NCI-H2227 (cell line): ENCODE data around the gene OR4K1.
"Not testable (repeated sequence)": the region's sequence is repeated elsewhere in the genome, so short reads cannot be mapped to it uniquely, and the experiment has no call there.

Experiments
- DNase-seq: peaks from one replicate; lab custom pipeline; 2025; ENCODE audit not compliant: unreplicated experiment; lab: John Stamatoyannopoulos, UW

Gene OR4K1, protein sequence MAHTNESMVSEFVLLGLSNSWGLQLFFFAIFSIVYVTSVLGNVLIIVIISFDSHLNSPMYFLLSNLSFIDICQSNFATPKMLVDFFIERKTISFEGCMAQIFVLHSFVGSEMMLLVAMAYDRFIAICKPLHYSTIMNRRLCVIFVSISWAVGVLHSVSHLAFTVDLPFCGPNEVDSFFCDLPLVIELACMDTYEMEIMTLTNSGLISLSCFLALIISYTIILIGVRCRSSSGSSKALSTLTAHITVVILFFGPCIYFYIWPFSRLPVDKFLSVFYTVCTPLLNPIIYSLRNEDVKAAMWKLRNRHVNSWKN

GRCh38 chr14:19930617-19931016 is at the start of gene OR4K1:
TSS of gene OR4K1 (plus strand) at chr14:19930917. CDS start at chr14:19935667, 4,750 bp downstream.
- DNase-seq: no peak

GRCh38 chr14:19895282-19895681 is 35.4 kb upstream of the OR4K1 start:
- DNase-seq: no peak

DNA sequence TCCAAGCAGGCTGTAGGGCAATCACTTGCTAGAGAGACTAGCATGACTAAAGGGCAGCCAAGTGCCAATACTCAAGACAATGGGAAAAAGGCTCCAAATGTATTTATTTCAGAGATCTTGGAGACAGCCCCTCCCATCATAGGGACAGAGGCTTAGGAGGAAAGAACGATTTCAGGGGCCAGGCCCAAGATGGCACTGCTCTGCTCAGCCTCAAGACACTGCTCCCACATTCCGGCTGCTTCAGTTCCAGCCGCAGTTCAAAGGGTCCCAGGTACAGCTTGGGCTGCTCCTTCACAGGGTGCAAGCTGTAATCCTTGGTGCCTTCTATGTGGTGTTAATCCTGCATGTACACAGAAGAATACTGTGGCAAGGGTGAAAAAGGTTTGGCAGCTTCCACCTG is 29.7 kb upstream of the OR4K1 start:
- no peak for DNase-seq

DNA sequence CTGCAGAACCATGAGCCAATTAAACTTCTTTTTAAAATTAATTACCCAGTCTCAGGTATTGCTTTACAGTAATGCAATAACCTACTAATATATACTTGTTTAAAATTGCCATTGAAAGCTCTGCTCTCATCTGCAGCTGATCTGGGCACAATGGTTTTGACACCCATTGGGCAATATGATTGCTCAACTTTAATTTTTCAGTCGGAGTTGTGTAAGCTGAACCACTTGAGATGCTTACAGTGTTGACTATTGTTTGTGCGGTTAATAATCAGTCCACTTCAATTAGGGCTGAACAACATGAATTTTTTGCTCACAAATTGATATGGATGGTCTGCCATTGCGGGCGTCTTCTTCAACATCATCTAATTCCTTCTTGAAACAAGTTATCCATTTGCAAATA is 28.3 kb upstream of the OR4K1 start:
- DNase-seq: no peak

DNA sequence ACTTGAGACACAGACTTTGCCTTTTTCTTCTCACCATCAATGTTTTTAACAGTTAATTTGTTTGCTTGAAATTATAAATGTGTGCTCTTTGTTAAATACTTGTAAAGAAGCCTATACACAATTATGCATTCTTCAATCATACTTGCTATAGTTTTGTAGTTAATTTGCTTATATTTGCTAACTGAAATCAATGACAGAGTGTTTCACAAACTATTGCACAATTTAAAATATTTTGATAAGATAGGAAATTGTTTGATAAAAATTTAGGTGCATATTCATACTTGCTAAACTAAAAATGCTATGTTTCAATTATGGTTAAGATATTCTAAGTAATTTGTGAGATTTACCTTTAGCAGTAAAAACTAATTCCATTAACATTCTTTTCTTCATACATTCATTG is 24.1 kb upstream of the OR4K1 start:
- DNase-seq: no peak

- no peak for DNase-seq
Observed at GRCh38 chr14:19911114-19911513, 19.6 kb upstream of the OR4K1 start.

DNA sequence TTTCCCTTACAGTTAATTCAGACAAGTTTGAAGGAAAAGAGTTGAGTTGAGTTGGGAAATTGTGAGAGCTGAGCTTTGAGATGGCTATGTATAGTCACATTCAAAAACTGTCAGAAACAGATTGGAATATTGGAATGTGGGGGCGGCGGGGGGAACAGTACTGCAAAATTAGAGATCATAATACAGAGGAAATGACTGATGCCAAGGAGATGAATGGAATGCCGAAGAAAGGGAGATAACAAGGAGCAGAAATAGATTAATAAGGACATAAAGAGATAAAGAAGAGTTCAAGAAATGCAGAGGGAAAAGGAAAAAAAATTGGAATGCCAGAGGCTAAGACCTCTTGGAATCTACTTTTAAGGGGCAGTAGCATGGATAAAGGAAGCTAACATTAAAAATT is 13.5 kb upstream of the OR4K1 start:
- no peak for DNase-seq

DNA sequence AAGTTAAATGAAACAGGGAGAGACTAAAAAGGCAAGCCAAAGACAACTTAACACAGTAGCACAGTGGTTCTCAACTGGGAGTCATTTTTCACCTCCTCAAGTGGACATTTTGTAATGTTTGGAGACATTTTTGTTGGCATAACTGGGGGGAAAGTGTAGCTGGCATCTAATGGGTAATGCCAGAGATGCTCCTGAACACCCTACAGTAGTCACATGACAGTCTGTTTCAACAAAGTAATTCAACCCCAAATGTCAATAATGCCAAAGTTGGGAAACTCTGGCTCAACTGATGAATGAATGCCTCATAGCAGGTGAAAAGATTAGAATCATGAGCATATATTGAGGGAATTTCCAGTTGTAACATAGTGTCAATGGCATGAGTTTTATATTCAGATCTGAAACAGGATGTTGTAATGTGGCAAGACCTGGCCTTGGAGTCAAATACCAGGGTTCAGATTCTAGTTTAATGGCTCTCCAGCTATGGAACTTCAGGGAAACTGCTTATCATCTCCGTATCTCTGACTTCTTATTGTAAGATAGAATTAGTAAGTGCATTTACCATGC is 12.7 kb upstream of the OR4K1 start:
- no peak for DNase-seq

- no peak for DNase-seq
Observed at GRCh38 chr14:19918553-19919264, 12.0 kb upstream of the OR4K1 start.

DNA sequence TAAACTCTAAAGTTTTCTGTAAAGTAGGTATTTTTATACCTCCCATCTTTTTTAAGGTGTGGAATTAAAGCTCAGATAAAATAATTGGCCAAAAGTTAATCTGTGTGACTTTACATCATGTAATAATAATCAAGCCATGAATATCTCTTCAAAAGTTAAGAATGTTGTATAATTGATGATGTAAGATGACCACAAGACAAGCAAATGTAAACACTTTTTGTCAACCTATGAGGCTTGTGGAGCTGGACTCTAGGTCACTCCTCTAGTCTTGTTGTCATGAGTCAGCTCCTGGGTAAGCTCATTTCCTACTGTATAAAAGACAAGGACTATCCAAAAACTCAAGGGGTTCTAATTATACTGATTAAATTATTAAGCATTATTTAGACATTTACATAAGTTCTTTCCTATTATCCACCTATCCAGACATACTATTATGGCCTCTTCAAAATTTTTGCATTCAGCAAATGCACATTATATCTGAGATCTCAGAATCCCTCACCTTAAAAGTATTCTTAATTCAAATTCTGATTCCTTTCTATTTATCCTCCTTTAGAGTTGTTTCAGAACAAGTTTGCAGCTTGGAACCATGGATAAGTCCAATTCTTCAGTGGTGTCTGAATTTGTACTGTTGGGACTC is 10.6 kb upstream of the OR4K1 start, which contains the start of gene OR4K5:
Gene OR4K5, plus strand, starts transcription at position 587 of the 637 bp plus-strand sequence. Its CDS starts 0 bp downstream, at position 587.
- no peak for DNase-seq

GRCh38 chr14:19941668-19942067 is 11.0 kb downstream of the OR4K1 start:
- DNase-seq: no peak

DNA sequence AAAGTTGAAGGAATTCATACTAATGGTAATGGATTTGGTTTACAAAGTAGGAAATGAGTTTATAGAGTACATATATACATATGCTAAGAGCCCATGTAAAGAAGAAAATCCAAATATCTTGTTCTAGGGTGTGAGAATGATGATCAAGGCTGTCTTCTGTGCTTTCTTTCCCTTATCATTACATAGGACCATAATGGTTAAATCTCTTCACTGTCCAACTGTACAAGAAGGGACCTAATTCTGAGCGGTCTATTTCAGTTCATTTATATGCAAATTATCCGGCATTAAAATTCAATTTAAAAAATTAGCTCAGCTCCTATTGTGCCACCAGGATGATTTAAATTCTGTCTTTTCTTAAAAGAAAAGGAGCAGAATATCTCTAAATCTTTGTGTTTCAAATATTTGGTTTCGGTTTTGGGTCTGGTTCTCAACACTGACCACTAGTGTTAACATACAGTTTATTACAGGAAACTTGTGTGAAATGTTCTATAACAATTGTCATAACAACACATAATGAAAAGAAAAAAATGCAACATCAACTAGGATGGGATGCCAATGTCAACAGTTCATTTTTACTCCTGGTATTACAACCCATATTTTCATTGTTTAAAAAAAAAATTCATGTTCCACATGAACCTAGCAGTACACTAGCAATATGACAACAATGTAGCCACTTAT is 16.8 kb downstream of the OR4K1 start:
- DNase-seq: no peak

GRCh38 chr14:19949218-19949617 is 18.5 kb downstream of the OR4K1 start:
- DNase-seq: no peak

GRCh38 chr14:19969735-19970134 is 39.0 kb downstream of the OR4K1 start:
- not testable (repeated sequence) for DNase-seq

- DNase-seq: no peak
Observed at GRCh38 chr14:19974844-19975243, 44.1 kb downstream of the OR4K1 start.

- no peak for DNase-seq
Observed at GRCh38 chr14:19975291-19975690, 44.6 kb downstream of the OR4K1 start, which contains the start of gene OR4K15. TSS of gene OR4K15 (plus strand) at chr14:19975591. CDS start at chr14:19975591, 0 bp downstream.
